RWPE2 (cell line): ENCODE measurements around the gene RENBP.

Experiments
- ATAC-seq: fragments of 200-7000 bp; cut with Tn5 transposase; 3 replicates; pipeline ENCODE4 v1.9.1; 2021; ENCODE audit warnings: low read depth
- DNase-seq: peaks from one replicate; pipeline ENCODE4 v3.0.0-alpha.2; 2020; ENCODE audit warnings: low spot score
- H3K27ac ChIP-seq: fragments of 450-650 bp; 2 replicates; pipeline ENCODE4 v1.5.1; 2017; ENCODE audit warnings: mild to moderate bottlenecking; ENCODE audit not compliant: poor library complexity, severe bottlenecking
- H3K27me3 ChIP-seq: fragments of 250-450 bp; sonication (Bioruptor Pico); 2 replicates; pipeline ENCODE4 v1.5.1; 2021; ENCODE audit warnings: mild to moderate bottlenecking, moderate library complexity; ENCODE audit not compliant: insufficient read depth, poor library complexity, severe bottlenecking
- H3K36me3 ChIP-seq: fragments of 250-450 bp; sonication (Bioruptor Pico); 2 replicates; pipeline ENCODE4 v1.5.1; 2020; ENCODE audit warnings: low read depth, mild to moderate bottlenecking, moderate library complexity
- H3K4me1 ChIP-seq: fragments of 250-450 bp; sonication (Bioruptor Pico); 2 replicates; pipeline ENCODE4 v1.5.1; 2021; ENCODE audit warnings: mild to moderate bottlenecking, moderate library complexity; ENCODE audit not compliant: insufficient read depth, poor library complexity, severe bottlenecking
- H3K4me3 ChIP-seq: fragments of 250-450 bp; sonication (Bioruptor Pico); 2 replicates; pipeline ENCODE4 v1.5.1; 2021; ENCODE audit warnings: mild to moderate bottlenecking, moderate library complexity; ENCODE audit not compliant: severe bottlenecking
- H3K9me3 ChIP-seq: fragments of 250-450 bp; sonication (Bioruptor Pico); 2 replicates; pipeline ENCODE4 v1.5.1; 2021; ENCODE audit warnings: mild to moderate bottlenecking, moderate library complexity; ENCODE audit not compliant: severe bottlenecking
- CTCF ChIP-seq: fragments of 450-650 bp; IDR thresholded peaks from one replicate; pipeline ENCODE4 v1.5.1; 2017; ENCODE audit warnings: mild to moderate bottlenecking, moderate library complexity; ENCODE audit not compliant: poor library complexity, severe bottlenecking

RENBP gene

GRCh38 chrX:153970357-153971123 lies 26.1 kb upstream of the RENBP start:
- DNase-seq, result no peak
- Histone ChIP-seq H3K27me3 (no peaks in the 10 kb centered on the region), H3K4me1 (no peaks in the 10 kb centered on the region), H3K36me3 (peaks cover 25% of the 10 kb centered on the region), H3K4me3 (peak overlapping the region; percentile 88), H3K9me3 (no peaks in the 10 kb centered on the region), H3K27ac (peak overlapping the region; percentile 92)
- peak; percentile 7; the same call in 1 of the 3 replicates for ATAC-seq
- no peak for TF ChIP-seq CTCF

- Histone ChIP-seq H3K27me3 (no peaks in the 10 kb centered on the region), H3K27ac (peak overlapping the region; percentile 92), H3K9me3 (no peaks in the 10 kb centered on the region), H3K4me3 (peak overlapping the region; percentile 88), H3K36me3 (peaks cover 25% of the 10 kb centered on the region), H3K4me1 (no peaks in the 10 kb centered on the region)
- DNase-seq (no peak), ATAC-seq (no peak)
- TF ChIP-seq CTCF, result no peak
Measured at GRCh38 chrX:153969904-153970356, 25.5 kb upstream of the RENBP start.

GRCh38 chrX:153969125-153969903 lies 24.9 kb upstream of the RENBP start:
- no peak for TF ChIP-seq CTCF
- H3K27me3 ChIP-seq, result no peaks in the 10 kb centered on the region
- ATAC-seq, result no peak
- H3K4me1 ChIP-seq, result no peaks in the 10 kb centered on the region
- peaks cover 25% of the 10 kb centered on the region for H3K36me3 ChIP-seq
- no peaks in the 10 kb centered on the region for H3K9me3 ChIP-seq
- H3K27ac ChIP-seq, result peak overlapping the region; percentile 92
- DNase-seq, result no peak
- peak overlapping the region; percentile 88 for H3K4me3 ChIP-seq

- Histone ChIP-seq H3K27me3 (no peaks in the 10 kb centered on the region), H3K27ac (no peak overlapping the region), H3K36me3 (peaks cover 25% of the 10 kb centered on the region), H3K4me1 (no peaks in the 10 kb centered on the region), H3K9me3 (no peaks in the 10 kb centered on the region), H3K4me3 (peak overlapping the region; percentile 88)
- no peak for TF ChIP-seq CTCF
- ATAC-seq (no peak), DNase-seq (no peak)
Measured at GRCh38 chrX:153968754-153969124, 24.3 kb upstream of the RENBP start.
